NCI-H774 (cell line): ENCODE measurements around the gene YPEL2.
"Not testable (repeated sequence)": the region's sequence is repeated elsewhere in the genome, so short reads cannot be mapped to it uniquely, and the experiment has no call there.

ENCODE experiments used
- DNase-seq: peaks from one replicate; lab custom pipeline; 2025; lab: John Stamatoyannopoulos, UW

The YPEL2 gene

DNA sequence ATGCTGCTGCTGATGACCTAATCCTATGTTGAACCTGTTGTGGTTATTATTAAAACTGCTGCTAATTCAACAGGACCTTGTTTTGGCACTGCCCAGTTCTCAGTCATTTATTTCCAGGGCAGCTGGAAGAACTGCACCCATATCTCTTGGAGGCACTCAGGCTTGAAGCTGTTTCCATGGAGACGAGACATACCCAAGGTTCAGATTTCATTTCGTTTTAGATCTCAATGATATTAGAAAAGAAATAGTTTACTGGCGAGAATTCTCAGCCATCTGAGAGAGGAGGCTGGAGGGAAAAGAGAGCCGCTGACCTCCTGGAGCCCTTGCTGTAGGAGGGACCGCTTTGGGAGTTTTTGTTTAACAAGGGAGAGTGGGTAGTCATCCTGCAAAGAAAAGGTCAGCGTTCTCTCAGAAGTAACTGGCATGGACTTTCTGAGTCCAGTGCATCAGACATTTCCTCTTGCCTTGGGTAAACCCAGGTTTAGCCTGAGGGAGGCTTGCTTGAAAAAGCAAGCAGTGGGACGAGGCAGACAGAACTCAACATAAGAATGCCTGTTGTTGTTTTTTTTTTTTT lies 75.4 kb downstream of the YPEL2 start:
- DNase-seq: peak; percentile 6

DNA sequence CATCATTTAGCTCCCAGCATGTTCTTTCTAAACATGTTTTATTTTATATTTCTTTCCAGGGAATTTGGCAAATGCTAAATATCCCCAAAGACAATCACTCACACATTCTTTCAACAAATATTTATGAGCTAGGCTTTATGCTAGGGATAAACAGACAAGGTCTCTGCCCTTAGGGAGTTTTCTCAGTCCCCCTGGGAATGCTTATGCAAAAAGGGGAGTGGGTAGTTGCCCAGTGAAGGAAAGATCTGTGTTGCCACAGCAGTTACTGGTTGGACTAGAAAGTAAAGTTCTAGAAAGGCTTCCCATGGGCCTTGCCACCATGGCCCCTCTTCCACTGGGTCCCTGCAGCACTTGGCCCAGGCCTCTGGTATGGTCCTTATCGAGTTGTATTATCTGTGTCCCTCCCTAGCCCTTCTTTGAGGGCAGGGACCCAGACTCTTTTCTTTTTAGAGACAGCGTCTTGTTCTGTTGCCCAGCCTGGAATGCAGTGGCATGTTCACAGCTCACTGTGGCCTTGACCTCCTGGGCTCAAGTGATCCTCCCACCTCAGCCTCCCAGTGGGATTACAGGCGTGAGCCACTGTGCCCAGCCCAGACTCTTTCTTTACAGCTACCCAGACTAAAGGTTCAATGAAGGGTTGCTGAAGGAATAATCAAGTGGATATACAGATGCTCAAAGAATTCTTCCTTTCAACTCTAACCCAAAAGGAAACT lies 78.0 kb downstream of the YPEL2 start:
- DNase-seq: no peak

DNA sequence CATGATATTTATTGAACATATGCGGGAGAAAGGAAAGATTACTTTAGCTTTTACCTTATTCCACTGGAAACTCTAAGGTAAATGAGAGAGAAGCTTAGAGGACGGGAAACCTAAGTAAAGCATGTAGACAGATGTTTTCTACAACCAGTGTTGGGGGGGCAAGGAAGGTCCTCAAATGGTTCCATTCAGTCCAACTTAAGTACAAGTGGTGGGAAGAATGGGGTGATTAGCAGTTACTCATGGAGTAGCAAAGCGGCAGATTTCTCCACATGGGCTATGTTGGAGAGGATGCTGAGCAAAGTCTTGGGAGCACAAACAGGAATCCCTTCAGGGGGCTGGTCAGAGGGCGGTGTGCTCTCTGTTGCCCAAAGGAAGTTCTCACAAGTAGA lies 78.6 kb downstream of the YPEL2 start:
- no peak for DNase-seq

DNA sequence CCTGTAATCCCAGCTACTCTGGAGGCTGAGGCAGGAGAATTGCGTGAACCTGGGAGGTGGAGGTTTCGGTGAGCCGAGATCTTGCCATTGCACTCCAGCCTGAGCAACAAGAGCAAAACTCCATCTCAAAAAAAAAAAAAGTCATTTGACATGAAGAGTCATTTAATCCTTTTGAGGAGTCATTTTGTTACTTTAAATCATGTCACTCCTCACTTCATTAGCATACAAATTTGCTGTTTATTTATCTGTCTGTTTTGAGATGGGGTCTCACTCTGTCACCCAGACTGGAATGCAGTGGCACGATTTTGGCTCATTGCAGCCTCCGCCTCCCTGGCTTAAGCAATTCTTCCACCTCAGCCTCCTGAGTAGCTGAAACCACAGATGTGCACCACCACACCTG lies 81.0 kb downstream of the YPEL2 start:
- DNase-seq: not testable (repeated sequence)

DNA sequence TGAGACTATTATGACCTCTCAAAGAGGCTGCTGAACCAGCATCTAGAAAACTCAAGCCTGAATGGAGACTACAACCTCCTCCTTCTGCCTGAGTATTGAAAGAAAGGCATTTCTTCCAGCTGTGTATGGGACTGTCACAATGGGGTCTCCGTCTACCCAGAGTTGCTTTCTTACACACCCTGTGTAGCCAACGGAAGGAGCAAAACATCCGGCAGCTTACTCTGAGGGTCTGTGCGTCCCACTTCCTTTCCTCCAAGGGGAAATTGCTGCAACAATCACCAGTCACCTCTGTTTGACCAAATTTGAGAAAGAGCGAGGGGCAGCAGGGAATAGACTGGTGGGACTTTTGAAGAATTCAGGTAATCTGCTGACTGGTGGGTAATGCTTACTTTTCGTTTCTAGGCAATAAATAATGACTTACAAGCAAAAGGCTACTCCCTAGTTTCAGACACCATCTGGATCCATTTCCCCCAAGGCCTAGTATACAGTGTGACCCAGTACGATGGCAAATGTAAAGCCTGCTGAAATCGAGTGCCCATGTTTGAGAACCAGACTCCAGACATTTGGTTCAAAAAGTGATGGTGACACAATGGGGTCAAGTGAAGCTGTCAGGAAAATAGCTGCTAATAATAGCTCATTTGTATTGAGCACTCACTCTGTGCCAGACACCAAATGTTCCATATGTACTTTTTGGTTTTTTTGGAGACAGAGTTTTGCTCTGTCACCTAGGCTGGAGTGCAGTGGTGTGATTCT lies 81.7 kb downstream of the YPEL2 start:
- no peak for DNase-seq

DNA sequence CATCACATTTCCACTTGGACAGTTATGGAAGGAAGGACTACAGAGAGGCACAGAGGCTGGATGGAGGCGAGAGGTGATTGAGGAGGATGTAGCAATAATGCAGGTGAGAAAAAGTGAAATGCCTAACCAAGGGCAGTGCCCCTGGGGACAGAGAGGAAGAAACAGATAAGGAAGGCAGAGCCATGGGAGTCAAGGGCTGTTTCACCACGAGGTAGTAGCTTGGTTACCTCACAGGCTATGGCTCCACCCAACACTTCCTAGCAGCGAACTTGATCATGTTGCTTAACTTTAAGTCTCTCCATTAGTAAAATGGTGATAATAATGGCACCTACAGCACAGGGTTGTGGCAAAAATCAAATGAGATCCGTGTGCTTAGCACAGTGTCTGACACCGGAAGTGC lies 83.9 kb downstream of the YPEL2 start:
- DNase-seq: no peak

DNA sequence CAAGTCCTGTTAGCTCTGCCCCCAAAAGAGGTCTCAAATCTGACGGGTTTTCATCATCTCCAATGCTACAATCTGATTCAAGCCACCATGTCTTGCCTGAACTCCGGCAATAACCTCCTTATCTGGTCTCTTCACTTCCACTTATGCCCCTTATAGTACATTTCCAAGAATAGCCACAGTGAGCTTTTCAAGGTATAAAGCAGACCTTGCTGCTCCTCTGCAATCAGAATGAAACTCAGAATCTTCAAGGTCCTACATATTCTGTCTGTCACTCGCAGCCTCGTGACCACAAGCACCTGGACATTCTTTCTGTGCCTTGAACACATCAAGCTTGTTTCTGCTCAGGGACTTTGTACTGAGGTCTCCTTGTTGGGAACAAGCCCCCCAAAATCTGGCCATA lies 84.7 kb downstream of the YPEL2 start:
- DNase-seq: no peak

DNA sequence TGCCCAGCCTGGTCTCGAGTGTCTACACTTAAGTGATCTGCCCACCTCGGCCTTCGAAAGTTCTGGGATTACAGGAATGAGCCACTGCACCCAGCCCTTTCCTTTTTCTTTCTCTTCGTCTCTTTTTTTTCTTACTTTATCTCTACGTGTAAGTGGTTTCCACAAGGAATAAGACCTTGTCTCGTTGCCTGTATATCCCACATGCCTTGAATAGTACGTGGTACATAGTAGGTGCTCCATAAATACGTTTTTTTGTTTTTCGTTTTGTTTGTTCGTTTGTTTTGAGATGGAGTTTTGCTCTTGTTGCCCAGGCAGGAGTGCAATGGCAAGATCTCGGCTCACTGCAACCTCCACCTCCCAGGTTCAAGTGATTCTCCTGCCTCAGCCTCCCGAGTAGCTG lies 86.0 kb downstream of the YPEL2 start:
- DNase-seq: no peak

DNA sequence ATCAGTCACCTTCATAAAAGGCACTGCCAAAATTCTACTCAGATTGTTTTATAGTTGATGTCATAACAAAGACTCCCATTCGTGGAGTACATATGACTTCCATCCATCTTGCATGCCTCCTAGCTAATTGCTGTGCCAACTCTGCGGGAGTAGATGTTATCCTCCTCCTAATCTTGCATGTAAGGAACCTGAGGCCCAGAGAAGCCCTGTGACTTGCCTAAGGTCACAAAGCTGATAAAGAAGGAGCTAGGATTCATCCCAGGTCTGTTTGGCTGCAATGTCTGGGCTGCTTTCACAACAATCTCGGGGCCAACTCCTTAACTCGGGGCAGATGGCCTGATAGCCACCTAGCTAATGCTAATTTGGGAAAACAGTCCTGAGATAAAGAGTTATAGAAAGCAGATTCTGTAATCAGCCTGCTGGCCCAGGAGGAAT lies 87.3 kb downstream of the YPEL2 start:
- no peak for DNase-seq

DNA sequence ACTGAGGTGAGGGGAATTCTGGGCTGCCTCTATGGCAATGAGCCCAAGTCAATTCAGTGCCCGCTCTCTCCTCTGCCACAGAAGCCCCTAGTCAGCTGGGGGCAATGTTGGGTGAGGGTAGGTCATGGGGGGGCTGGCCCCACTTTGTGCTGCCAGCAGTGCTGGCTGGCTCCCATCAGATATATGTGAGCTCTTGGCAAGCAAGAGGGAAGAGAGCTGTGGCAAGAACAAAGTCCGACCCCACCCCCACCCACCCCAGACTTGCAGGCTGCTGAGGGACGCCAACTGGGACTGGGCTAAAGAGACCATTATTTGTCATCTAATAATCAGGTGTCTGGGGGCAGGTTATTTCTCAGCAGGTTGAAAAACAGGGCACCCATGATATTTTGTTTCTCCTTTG lies 89.4 kb downstream of the YPEL2 start:
- no peak for DNase-seq

DNA sequence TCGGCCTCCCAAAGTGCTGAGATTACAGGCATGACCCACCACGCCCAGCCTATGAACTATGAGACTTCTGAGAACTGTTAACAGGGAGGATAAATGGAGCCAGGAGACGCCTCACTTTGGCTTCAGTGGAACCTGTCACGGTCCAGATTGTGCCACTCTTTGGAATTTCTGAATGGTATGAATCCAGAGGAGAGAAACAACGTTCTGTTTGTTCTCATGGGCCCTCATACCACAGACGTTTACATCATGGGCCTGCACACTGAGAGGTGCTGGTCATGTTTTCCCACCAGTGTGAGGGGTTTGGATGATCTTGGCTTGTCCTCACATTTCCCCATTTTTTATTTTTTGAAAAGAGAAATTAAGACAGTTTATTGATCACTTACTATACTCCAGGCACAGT lies 90.3 kb downstream of the YPEL2 start:
- DNase-seq: no peak

DNA sequence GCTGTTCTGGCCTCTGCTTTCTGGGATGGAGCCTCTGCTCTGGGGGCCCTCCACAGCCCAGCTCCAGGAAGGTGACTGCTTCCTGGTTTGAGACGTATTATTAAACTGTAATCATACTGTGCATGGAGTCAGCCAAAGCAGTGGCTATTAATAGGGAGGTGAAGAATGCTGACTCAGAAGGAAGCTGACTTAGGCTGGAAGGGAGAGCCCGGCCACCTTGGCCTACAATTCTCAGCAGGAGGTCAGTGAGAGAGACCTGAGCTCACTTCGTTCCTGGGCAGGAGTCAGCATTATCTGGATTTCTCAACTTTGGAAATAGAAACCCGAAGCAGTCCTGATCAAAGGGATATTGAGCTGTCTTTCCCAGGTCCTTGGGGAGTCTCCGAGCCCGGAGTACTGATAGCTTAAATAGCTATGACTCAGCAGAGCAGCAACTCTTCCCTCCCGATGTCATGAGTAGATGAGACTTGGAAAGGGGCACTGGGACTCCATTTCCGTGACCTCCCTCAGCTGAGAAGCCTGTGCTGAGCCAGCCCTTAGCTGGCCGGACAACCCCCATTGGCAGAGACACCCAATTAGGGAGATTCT lies 91.8 kb downstream of the YPEL2 start:
- no peak for DNase-seq

DNA sequence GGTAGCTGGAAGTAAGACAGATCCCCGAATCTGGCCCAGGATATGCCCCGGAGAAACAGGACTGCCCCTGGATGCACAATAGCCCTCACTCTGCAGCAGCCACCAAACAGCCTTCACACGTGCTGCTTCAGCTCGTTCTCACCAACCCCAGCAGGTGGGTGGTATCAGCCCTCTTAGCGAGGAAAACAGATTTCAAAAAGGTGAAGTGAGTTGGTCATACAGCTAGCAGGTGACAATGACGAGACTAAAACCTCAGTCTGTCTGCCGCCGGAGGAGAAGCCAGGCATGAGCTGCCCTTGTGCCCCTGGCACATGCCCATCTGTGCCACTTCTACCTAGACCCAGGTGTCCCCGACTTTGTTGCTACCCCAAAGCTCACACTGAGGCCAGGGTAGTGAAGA lies 92.4 kb downstream of the YPEL2 start:
- DNase-seq: no peak

DNA sequence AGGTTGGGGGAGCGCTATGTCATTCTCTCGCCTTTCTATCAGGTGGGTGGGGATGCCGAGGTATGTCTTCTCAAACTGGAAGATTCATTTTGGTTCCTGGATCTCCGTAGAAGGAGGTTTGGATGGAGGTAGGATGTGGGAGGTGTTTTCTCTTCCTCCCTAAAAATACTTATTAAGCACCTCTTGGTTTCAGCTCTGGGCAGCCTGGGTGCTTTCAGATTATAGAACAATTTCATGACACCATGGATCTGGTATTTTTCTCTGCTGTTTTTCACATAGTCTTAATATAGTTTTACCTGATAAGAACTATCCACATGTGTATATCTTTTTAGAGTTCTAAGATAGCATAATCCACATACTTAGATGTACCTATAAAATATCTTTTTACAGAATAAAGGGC lies 92.9 kb downstream of the YPEL2 start:
- DNase-seq: no peak

DNA sequence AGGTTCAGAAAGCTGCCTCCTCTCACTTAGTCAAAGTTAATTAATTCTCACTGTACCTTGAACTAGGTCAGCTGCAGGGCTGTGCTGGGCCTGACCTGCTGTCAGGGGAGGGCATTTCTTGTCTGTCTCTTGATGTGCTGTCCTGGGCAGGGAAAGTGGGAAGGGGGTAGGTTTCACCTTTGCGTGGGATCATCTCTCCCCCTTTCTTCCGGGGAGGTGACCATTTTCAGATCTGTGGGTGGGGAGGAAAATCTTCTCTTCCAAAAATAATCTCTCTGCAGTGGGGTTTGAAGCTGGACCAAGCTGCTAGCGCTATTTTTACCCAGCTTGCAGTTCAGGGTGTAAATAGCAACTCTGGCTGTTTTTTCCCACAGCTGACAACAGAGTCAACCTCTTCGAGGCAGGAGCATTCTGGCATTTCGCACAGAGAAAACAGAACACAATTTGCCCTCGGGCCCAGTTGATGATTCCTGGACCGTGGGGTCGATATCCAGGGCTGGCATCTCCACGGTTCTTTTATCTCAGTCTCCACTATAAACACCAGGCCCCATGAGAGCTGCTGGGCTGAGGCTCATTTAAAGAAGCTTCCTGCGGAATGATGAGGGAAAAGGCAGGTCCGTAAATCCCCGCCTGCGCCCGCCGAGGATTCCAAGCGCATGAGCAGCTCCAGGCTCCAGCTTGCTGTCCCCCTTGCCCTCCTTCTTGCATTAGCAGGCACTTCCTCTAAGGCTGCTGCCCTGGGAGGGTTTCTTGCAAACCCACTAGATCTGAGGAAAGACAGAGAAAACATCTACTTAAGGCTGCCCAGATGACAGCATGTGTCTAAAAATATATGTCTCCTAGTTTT lies 93.9 kb downstream of the YPEL2 start:
- no peak for DNase-seq

DNA sequence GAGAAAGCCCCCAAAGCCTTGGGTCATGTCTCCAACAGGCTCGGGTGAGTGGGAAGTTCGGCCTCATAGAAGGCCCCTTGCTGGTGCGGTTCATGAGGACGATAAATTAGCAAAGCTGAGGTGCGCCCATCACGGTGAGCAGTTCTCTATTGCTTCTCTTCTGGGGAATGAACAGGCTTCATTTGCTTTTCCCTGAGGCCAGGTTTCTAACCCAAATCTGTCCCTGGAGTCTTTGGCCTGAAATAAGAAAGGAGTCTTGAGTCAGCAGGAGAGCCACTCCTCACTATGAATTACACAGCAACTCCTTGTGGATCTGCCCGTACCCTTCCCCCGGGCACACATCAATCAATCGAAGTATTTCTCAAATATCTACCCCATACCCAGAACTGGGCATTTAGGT lies 94.6 kb downstream of the YPEL2 start:
- no peak for DNase-seq

DNA sequence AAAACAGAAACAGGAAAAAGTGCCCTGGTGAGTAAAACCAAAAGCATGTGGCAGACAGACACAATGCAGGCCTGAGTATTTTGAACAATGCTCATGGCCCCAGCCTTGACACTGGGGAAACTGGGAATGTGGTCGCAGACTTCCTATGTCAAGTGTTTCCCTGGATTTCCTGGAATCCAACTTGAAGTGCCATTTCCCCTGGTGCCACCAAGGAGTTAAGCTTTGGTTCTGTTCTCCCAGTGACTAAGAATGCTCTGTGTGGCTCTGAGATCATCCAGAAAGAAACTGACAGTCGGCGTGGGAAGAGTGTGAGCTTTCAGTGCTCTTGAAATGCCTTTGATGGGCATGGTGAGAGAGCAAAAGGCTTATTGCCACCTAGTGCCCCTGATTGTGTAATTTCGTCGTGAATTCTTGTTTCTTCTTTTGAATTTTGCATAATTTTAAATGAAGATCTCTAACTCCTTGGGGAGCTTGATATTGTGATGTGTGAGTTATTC lies 96.0 kb downstream of the YPEL2 start:
- DNase-seq: no peak

DNA sequence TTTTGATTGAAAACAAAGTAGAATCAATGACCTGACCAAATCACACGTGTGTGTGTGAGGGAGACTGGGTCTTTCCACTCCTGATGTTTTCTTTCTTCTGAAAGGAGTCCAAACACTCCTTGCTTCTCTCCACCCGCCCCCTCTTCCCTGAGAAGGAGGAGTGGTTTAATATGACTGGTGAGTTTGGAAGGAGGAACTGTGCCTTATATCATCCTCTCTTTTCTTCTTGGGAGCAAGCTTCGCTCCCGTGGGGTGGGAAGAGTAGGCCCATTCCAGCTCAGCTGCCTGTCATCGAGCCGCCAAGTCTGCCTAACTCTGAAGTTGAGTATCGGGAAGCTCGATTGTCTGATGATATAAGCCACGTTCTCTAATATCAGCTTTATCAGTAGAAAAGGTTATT lies 96.5 kb downstream of the YPEL2 start:
- no peak for DNase-seq

DNA sequence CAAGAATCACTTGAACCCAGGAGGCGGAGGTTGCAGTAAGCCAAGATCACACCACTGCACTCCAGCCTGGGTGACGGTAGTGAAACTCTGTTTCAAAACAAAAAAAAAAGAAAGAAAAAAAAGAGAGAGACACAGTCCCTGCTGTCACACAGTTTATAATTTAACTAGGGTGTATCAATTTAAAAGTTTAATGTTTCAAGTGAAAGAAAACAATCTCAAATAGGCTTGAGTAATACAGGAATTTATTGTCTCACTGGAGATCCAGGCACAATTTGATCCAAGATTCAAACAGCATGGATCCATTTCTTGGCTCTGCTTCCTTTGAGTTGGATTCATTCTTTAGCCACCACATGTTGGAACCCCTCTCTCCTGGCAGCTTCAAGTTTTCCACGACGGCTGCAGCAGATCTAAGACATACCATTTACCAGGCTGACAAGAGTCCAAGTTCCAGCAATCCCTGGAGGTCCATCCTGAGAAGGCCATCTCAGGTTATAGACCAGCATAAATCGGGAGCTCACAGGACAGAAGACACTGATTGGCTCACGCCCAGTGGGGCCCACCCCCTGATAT lies 97.5 kb downstream of the YPEL2 start:
- no peak for DNase-seq

DNA sequence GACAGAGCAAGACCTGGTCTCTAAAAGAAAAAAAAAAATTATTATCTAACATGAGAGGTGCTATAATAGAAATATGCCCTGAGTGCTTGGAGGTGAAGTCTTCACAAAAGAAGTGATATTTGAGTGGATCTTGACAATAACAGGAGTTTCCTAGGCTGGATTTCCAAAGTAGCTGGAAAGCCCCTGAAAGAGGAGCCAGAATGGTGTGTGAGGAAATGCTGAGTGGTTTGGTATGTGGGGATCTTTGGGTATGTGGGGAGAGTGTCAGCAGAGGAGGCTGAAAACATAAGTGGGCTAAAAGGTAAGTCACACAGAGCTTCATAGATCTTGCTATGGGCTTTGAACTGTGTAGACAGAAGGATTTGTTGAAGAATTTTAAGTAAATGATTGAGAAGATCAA lies 100.1 kb downstream of the YPEL2 start:
- no peak for DNase-seq

DNA sequence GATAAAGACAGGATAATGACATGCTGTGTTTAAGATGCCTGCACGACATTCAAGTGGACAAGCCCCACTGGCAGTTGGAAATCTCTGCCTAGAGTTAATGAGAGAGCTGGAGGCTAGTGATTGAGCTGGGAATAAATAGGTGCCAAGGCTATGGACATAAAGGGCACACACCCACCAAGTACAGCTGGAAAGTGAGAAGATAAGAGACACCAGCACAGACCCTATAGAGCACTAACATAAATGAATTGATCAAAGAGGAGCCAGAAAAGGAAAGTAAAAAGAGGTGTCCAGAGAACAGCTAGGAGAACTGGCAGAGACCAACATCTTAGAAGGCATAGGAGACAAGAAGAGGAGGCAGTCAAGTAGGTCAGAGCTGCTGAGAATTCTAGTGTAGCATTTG lies 101.2 kb downstream of the YPEL2 start:
- DNase-seq: no peak

DNA sequence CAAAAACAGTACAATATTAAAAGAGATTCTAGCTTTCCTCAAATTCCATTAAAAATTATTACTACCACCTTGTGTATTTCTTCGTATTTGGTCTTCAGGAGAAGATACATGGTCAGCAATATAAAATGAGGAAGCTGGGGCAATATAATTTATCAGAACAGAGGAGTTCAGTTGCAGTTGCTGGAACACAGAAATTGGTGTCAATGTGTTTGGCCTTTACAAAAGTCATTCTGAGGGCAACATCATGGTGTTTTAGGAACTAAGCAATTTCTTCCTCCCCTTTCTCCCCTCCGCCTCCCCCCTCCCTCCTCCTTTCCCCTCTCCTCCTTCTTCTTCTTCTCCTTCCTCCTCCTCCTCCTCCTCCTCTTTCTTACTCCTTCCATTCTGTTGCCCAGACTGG lies 102.1 kb downstream of the YPEL2 start:
- no peak for DNase-seq
